Tibial nerve (tissue), 3 donors: Measurements from ENCODE around the gene ZNF480.

ENCODE experiments used
- CTCF ChIP-seq, 5 experiments: fragments of 200-600 bp in 3 of 5; fragments of 450-650 bp in 2 of 5; sonication (generic) in 3 of 5; IDR thresholded peaks; one replicate each; pipeline ENCODE4 v1.5.1; 2016 to 2019; ENCODE audit warnings: antibody characterized with exemption in 5 of 5, mild to moderate bottlenecking in 3 of 5, moderate library complexity in 2 of 5
- POLR2A ChIP-seq, 2 donors: fragments of 450-650 bp; IDR thresholded peaks; one replicate each; pipeline ENCODE4 v1.6.1; 2017; ENCODE audit warnings: antibody characterized with exemption in 2 of 2, mild to moderate bottlenecking in 2 of 2, moderate library complexity in 2 of 2

GRCh38 chr19:52275988-52276387 is 21.0 kb upstream of the ZNF480 start:
- no peak for TF ChIP-seq POLR2A (IDR thresholded peaks at IDR 0.05)
- no peak for TF ChIP-seq CTCF (IDR thresholded peaks at IDR 0.05)
